Measurements from ENCODE around the gene CBR3. TPM values are rescaled to one million over a fixed set of nuclear protein-coding genes. Genes with fewer than 3 reads are reported as not detected.

Gene CBR3
- total RNA-seq, 4 donors from 2014 or later, result 21.3 to 45.9 (median 37.9) TPM

DNA sequence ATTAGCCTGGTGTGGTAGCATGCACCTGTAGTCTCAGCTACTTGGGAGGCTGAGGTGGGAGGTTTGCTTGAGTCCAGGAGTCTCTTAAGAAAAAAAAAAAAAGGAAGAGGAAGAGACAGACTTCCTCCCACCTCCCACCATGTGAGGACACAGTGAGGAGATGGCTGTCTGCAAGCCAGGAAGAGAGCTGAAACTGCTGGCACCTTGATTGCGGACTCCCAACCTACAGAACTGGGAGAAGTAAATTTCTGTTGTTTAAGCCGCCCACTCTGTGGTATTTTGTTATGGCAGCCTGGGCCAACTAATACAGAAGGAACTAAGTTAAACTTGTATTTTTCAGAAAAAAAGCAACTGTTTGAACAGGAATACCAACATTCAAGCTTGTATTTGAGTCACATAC is 43.5 kb downstream of the CBR3 start:
- 88 to 96% methylated on average over 2 of the region's 2 CpGs for WGBS, 2 donors
- no peak overlapping the region for H3K4me3 ChIP-seq (ENCODE audit: low read depth, poor library complexity, severe bottlenecking)
- DNase-seq (ENCODE audit: low spot score in 2 of 2), result no peak
- intact Hi-C loops (cut with DNase I; ENCODE audit: low total_unique reads), result no loop called here
- TF ChIP-seq, protein P1, sequence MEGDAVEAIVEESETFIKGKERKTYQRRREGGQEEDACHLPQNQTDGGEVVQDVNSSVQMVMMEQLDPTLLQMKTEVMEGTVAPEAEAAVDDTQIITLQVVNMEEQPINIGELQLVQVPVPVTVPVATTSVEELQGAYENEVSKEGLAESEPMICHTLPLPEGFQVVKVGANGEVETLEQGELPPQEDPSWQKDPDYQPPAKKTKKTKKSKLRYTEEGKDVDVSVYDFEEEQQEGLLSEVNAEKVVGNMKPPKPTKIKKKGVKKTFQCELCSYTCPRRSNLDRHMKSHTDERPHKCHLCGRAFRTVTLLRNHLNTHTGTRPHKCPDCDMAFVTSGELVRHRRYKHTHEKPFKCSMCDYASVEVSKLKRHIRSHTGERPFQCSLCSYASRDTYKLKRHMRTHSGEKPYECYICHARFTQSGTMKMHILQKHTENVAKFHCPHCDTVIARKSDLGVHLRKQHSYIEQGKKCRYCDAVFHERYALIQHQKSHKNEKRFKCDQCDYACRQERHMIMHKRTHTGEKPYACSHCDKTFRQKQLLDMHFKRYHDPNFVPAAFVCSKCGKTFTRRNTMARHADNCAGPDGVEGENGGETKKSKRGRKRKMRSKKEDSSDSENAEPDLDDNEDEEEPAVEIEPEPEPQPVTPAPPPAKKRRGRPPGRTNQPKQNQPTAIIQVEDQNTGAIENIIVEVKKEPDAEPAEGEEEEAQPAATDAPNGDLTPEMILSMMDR (IDR thresholded peaks at IDR 0.05), result no peak
- TF ChIP-seq POLR2A (IDR thresholded peaks at IDR 0.05), result no peak

DNA sequence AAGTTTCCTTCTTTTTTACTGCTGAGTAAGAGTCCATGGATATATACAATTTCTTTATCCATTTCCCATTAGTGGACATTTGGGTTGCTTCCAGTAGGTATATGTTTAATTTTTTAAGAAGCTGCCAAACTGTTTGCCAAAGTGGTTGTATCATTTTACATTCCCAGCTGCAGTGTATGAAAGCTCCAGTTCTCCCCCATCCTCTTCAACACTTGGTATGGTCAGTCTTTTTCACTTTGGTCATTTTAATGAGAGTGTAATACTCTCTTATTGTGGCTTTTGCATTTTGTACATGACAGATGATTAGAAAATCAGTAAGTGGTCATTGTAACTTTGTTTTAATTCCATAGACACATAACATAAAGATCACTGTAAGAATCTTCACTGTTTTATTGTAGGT is 44.3 kb downstream of the CBR3 start:
- no peak overlapping the region for H3K4me3 ChIP-seq (ENCODE audit: low read depth, poor library complexity, severe bottlenecking)
- intact Hi-C loops (cut with DNase I; ENCODE audit: low total_unique reads), result no loop called here
- no peak for TF ChIP-seq POLR2A (IDR thresholded peaks at IDR 0.05)
- TF ChIP-seq, protein P1 (IDR thresholded peaks at IDR 0.05), result no peak
- no peak for DNase-seq (ENCODE audit: low spot score in 2 of 2)

DNA sequence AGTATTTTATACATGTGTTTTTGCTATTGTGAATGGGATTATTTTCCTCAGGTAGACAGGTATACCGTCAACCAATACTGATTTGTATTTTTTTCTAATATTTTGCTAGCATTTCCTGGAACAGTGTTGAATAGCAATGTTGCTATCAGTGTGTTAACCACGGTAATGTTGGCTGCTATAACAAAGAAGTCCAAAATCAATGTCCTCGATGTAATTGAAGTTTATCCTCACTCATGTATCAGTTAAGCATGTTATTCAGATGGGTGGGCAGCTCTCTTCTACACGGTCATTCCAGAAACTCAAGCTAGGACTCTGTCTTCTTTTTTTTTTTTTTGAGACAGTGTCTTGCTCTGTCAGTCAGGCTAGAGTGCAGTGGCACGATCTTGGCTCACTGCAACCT is 46.1 kb downstream of the CBR3 start:
- TF ChIP-seq, protein P1 (IDR thresholded peaks at IDR 0.05), result no peak
- no peak for TF ChIP-seq POLR2A (IDR thresholded peaks at IDR 0.05)
- H3K4me3 ChIP-seq (ENCODE audit: low read depth, poor library complexity, severe bottlenecking), result no peak overlapping the region
- WGBS, 2 donors, result 94 to 95% methylated on average over 5 of the region's 5 CpGs
- intact Hi-C loops (cut with DNase I; ENCODE audit: low total_unique reads), result no loop called here
- DNase-seq (ENCODE audit: low spot score in 2 of 2), result no peak

DNA sequence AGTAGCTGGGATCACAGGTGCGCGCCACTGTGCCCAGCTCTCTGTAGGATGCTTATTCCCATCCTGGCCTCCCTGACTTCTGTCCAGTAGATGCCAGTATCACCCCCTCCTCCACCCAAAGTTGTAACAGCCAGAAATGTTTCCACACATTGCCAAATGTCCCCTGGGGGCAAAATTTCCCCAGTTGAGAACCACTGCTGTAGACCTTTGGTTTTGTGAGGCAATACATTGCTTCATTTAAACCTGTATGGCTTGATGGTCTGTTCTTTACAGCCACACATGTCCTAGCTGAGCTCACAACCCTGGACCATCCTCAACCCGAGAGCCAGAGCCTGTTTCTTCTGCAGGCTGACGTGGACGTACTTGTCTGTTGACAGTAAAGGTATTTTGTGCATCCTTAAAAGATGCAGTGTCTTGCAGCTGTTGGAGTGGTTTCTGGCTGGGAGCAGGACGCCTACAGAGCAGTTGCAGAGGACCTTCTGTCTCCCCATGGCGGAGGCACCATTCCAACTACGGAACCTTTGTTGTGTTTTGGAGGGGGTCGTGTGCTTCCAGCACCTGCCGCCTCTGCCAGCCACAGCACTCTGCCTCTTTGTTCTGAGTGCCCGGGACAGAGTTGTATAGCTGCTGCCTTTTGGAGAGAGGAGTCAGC is 48.4 kb downstream of the CBR3 start:
- WGBS, 2 donors, result 86 to 93% methylated on average over 10 to 11 of the region's 11 CpGs
- intact Hi-C loops (cut with DNase I; ENCODE audit: low total_unique reads), result no loop called here
- TF ChIP-seq, protein P1 (IDR thresholded peaks at IDR 0.05), result no peak
- no peak for TF ChIP-seq POLR2A (IDR thresholded peaks at IDR 0.05)
- no peak for DNase-seq (ENCODE audit: low spot score in 2 of 2)
- no peak overlapping the region for H3K4me3 ChIP-seq (ENCODE audit: low read depth, poor library complexity, severe bottlenecking)

DNA sequence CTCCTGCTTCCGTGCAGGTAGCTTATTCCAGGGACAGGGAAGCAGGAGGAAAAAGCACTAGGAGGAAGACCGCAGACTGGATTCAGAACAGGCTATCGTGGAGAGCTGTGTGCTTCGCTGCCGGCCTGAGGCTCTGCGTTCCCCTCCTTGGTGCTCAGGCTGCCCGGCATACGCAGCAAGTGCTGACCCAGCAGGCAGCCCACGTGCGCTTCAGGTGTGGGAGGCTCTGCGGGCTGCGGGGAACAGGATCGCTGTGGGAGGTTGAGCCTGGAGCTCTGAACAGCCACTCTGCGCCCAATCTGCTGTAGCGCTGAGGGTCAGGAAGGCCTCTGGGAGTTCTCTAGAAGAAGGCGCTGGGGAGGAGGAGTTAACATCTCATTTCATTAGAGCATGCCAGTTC is 49.7 kb downstream of the CBR3 start:
- no peak for DNase-seq (ENCODE audit: low spot score in 2 of 2)
- H3K4me3 ChIP-seq (ENCODE audit: low read depth, poor library complexity, severe bottlenecking), result no peak overlapping the region
- TF ChIP-seq, protein P1 (IDR thresholded peaks at IDR 0.05), result no peak
- no peak for TF ChIP-seq POLR2A (IDR thresholded peaks at IDR 0.05)
- WGBS, 2 donors, result 91 to 95% methylated on average over 16 of the region's 16 CpGs
- intact Hi-C loops (cut with DNase I; ENCODE audit: low total_unique reads), result no loop called here

DNA sequence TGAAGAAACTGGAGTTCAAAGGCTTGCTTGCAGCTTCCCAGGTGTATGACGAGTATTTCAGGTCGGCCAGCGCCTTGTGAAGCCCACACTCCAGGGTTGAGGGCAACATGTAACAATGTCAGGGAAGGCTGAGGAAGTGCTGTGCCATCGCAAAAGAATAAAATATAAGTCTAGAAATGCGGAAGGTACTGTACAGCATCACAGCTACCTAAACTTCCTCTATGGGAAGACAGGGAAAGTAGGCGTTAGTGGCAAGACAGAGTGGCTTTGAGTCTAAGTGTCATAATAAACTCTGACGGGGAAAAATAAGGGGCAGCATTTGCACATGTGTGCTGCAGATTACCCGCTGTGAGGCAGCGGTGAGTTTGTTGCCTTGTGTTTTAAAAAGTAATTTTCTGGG is 50.6 kb downstream of the CBR3 start:
- WGBS, 2 donors, result 90 to 98% methylated on average over 9 of the region's 9 CpGs
- intact Hi-C loops (cut with DNase I; ENCODE audit: low total_unique reads), result no loop called here
- no peak for DNase-seq (ENCODE audit: low spot score in 2 of 2)

More for the DNA sequence above, 50.6 kb downstream of the CBR3 start:
- H3K4me3 ChIP-seq (ENCODE audit: low read depth, poor library complexity, severe bottlenecking), result no peak overlapping the region
- no peak for TF ChIP-seq POLR2A (IDR thresholded peaks at IDR 0.05)
- TF ChIP-seq, protein P1 (IDR thresholded peaks at IDR 0.05), result no peak
